ENCODE results near the gene MTRF1.

The MTRF1 gene

GRCh38 chr13:41263261-41263971 lies at the start of gene MTRF1:
MTRF1 (minus strand) TSS chr13:41263576; CDS start chr13:41260907, 2,669 bp downstream.
- TF ChIP-seq CTCF (IDR thresholded peaks at IDR 0.05): no peak
- intact Hi-C loops (cut with DNase I; ENCODE audit: low total_unique reads): no loop called here
- peak within 1 kb of the TSS; percentile 53 to 63 for H3K4me3 ChIP-seq

GRCh38 chr13:41313117-41313516 lies 49.7 kb upstream of the MTRF1 start:
- intact Hi-C loops (cut with DNase I; ENCODE audit: low total_unique reads): no loop called here
- no peak for DNase-seq
- H3K4me3 ChIP-seq: peak overlapping the region in 1 of 2 donors; percentile 97
- no peak overlapping the region for H3K27ac ChIP-seq
- H3K27me3 ChIP-seq: no peaks in the 10 kb centered on the region
- no peaks in the 10 kb centered on the region for H3K9me3 ChIP-seq
- no peak for TF ChIP-seq CTCF (IDR thresholded peaks at IDR 0.05)
- peaks cover 0 to 7% (median 0%) of the 10 kb centered on the region in 3 donors for H3K36me3 ChIP-seq
- peaks cover 0 to 34% (median 17%) of the 10 kb centered on the region in 4 donors for H3K4me1 ChIP-seq

More at GRCh38 chr13:41263261-41263971, at the start of gene MTRF1:
- H3K27ac ChIP-seq: peak within 1 kb of the TSS; percentile 80
- peaks cover 0 to 15% (median 10%) of the 10 kb centered on the region in 3 donors for H3K36me3 ChIP-seq
- peaks cover 0 to 9% (median 4%) of the 10 kb centered on the region in 4 donors for H3K4me1 ChIP-seq
- DNase-seq: peak; percentile 75 to 85
- H3K9me3 ChIP-seq: no peaks in the 10 kb centered on the region
- H3K27me3 ChIP-seq: no peaks in the 10 kb centered on the region

- no peak for TF ChIP-seq CTCF (IDR thresholded peaks at IDR 0.05)
- DNase-seq: peak in 1 of 2 donors; percentile 28
- Histone ChIP-seq H3K27ac (peak overlapping the region; percentile 95 to 97), H3K4me1 (peaks cover 0 to 34% (median 17%) of the 10 kb centered on the region in 4 donors), H3K4me3 (peak overlapping the region; percentile 91 to 97), H3K9me3 (no peaks in the 10 kb centered on the region), H3K36me3 (peaks cover 0 to 6% (median 0%) of the 10 kb centered on the region in 3 donors), H3K27me3 (no peaks in the 10 kb centered on the region)
- intact Hi-C loops (cut with DNase I; ENCODE audit: low total_unique reads): no loop called here
These were observed 48.8 kb upstream of the MTRF1 start for GRCh38 chr13:41312176-41312500.

- peak in 1 of 2 experiments; percentile 17 for TF ChIP-seq CTCF (IDR thresholded peaks at IDR 0.05)
- DNase-seq: peak; percentile 22 to 65
- Histone ChIP-seq H3K27ac (peak overlapping the region; percentile 95 to 97), H3K9me3 (no peaks in the 10 kb centered on the region), H3K4me3 (peak overlapping the region; percentile 91 to 97), H3K4me1 (peaks cover 0 to 34% (median 17%) of the 10 kb centered on the region in 4 donors), H3K36me3 (peaks cover 0 to under 1% (median 0%) of the 10 kb centered on the region in 3 donors), H3K27me3 (no peaks in the 10 kb centered on the region)
- intact Hi-C loops (cut with DNase I; ENCODE audit: low total_unique reads): loop anchor here (2.0 kb wide), 1 partner anchor 51 kb away; no protein-coding TSS in a partner anchor
These were observed 48.2 kb upstream of the MTRF1 start for GRCh38 chr13:41311406-41312175.

GRCh38 chr13:41310963-41311405 lies 47.6 kb upstream of the MTRF1 start, which contains the start of gene NAA16:
NAA16 (plus strand) TSS chr13:41311267; CDS start chr13:41311529, 262 bp downstream.
- peak within 1 kb of the TSS; percentile 95 to 97 for H3K27ac ChIP-seq
- peak; percentile 87 to 94 for DNase-seq
- peak within 1 kb of the TSS; percentile 91 to 97 for H3K4me3 ChIP-seq
- no peaks in the 10 kb centered on the region for H3K9me3 ChIP-seq
- intact Hi-C loops (cut with DNase I; ENCODE audit: low total_unique reads): loop anchor here (2.0 kb wide), 1 partner anchor 50 kb away; no protein-coding TSS in a partner anchor
- no peak for TF ChIP-seq CTCF (IDR thresholded peaks at IDR 0.05)
- peaks cover 0 to 32% (median 17%) of the 10 kb centered on the region in 4 donors for H3K4me1 ChIP-seq
- no peaks in the 10 kb centered on the region for H3K27me3 ChIP-seq
- no peaks in the 10 kb centered on the region for H3K36me3 ChIP-seq
